Posterior cingulate gyrus (tissue), 11 donors: ENCODE measurements around the gene PTGES.
"Not testable (repeated sequence)": the region's sequence is repeated elsewhere in the genome, so short reads cannot be mapped to it uniquely, and the experiment has no call there.

Experiments used
- DNase-seq, 10 donors: peaks; one replicate each; pipeline versions ENCODE4 v3.0.0 to v3.0.0-alpha.2; 2020 to 2021; ENCODE audit warnings: mixed read lengths in 3 of 10
- intact Hi-C: fragments of 100-400 bp; cut with DNase I; formaldehyde crosslinking; loops from one replicate; pipeline ENCODE4 v1.15.1; 2023

PTGES gene, protein sequence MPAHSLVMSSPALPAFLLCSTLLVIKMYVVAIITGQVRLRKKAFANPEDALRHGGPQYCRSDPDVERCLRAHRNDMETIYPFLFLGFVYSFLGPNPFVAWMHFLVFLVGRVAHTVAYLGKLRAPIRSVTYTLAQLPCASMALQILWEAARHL

DNA sequence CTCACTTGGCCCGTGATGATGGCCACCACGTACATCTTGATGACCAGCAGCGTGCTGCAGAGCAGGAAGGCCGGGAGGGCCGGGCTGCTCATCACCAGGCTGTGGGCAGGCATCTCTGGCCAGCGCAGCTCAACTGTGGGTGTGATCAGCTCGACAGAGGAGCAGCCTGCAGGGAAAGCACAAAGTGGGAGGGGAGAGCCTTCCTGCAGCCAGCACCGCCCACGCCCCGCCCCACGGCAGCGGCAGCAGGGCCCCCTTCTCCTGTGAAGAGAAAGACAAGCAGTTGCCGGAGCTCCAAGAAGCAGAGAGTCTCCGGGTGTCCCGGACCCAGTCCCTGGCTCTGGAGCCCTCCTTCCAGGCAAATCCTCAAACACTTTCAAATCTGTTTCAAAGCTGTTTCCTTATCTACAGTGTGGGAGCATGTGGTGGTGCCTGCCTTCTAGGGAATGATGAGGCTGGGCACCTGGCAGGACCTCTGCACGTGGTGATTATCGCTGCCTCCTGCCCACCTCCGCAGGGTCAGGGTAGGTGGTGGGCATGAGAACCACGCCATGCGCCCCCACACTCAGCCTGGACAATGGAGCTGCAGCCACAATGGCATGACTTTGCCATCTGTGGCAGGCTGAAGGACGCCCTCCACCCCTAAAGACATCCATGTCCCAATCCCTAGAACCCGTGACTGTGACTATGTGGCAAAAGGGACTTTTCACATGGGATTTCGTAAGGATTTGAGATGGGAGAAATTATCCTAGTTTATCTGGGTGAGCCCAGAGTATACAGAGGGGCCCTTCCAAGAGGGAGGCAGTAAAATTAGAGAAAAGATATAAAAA lies at the start of gene PTGES:
PTGES (minus strand) TSS at position 143 of the 830 bp plus-strand sequence; CDS start at position 113, 30 bp downstream.
- peak; percentile 17 to 97 (median 66) for DNase-seq
- intact Hi-C loops = no loop called here

DNA sequence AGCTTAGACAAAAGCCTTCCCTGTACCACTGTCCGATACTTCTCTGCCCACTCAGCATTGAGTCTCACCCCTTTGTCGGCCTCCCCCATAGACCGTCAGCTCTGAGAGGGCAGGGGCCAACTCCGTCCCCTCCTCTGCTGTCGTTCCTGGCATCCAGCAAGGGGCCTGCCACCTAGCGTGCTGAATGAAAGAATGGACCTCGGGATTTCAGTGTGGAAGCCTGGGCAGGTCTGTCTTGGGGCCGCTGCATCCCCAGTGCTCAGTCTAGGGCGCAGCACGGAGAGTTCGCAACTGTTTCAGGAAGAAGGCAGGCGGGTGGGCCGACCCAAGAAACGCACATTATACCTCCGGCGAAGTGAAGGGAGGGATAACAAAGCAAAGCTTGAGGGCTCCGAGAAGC lies 48.7 kb upstream of the PTGES start:
- intact Hi-C loops = no loop called here
- DNase-seq = no peak

DNA sequence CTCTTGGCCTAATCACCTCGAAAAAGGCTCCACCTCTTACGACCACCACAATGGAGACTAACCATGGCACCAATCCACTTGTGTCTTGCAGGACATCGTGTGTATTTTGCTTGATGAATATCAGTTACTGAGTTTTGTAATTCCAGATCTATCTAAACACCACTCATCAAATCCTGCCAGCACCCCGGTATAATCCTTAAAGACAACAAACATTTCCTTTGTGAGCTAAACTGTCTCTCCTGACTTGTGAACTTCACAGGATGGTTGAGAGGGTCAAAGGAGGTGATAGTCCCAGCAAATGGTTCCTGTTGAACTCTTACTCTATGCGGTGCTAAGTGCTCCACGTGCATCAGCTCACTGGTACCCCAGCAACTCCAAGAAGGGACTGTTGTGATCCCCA lies 46.1 kb upstream of the PTGES start:
- intact Hi-C loops = no loop called here
- no peak for DNase-seq

DNA sequence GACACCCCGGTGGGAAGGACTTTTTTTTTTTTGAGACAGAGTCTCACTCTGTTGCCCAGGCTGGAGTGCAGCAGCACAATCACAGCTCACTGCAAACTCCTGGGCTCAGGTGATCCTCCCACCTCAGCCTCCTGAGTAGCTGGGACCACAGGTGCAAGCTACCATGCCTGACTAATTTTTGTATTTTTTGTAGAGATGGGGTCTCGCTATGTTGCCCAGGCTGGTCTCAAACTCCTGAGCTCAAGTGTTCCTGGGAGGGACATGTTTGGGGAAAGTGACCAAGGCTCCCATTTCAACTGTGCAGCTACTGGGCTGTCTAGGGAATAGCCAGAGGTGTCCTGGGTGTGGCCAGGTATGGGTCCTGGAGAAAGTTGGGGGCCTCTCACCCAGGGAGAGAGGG lies 43.2 kb upstream of the PTGES start:
- DNase-seq, intact Hi-C loops: not testable (repeated sequence)

DNA sequence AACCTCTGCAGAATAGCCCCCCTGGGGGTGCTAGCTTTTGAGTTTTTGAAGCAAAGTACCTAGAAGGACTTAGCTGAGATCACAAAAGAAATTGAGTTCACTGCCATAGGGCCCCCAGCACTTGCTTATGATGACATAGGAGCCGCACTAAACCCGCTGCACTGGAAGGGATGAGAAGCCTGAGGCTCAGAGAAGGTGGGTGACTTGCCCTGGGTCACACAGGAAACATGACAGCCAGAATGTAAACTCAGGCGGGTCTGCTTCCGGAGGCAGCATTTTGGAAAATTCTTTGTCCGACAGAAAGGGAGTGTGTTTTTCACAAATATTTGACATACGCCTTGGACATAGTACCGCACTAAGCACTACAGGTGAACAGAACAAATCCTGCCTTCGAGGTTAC lies 41.7 kb upstream of the PTGES start:
- intact Hi-C loops = no loop called here
- no peak for DNase-seq

DNA sequence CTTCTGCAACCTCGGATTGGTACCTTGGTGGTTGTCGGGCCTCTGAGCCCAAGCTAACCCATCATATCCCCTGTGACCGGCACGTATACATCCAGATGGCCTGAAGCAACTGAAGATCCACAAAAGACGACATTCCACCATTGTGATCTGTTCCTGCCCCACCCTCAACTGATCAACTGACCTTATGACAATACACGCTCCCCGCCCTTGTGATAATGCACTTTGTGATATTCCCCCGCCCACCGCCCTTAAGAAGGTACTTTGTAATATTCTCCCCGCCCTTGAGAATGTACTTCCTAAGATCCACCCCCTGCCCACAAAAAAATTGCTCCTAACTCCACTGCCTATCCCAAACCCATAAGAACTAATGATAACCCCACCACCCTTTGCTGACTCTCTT lies 33.6 kb upstream of the PTGES start:
- intact Hi-C loops = no loop called here
- DNase-seq = no peak

DNA sequence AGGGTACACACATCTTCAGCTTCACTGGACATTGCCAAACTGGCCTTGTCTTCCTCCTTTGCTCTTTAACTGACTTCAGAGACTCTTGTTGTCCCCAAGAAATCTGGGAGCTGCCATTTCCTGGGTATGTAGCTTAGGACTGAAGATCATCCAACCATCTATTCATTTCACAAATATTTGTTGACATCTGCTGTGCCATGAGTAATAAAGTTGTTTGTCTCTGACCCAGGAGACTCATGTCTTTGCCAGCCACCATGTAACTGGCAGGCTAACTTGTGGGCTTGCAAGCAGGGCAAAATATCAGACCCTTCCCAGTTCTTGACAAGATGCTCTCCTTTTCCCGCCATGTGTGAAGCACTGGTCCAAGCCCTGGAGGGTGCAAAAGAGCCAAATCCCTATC lies 33.0 kb upstream of the PTGES start:
- intact Hi-C loops = no loop called here
- DNase-seq = no peak

DNA sequence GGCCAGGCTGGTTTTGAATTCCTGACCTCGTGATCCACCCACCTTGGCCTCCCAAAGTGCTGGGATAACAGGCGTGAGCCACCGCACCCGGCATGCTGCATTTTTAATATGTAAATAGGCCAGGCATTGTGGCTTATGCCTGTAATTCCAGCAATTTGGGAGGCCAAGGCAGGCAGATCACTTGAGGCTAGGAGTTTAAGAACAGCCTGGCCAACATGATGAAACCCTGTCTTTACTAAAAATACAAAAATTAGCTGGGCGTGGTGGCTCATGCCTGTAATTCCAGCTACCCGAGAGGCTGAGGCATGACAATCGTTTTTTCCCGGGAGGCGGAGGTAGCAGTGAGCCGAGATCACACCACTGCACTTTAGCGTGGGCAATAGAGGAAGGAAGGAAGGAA lies 32.1 kb upstream of the PTGES start:
- not testable (repeated sequence) for DNase-seq
- intact Hi-C loops = loop anchor here (5.0 kb wide), 2 partner anchors 143 to 648 kb away; partner anchors contain the start of gene ASB6

DNA sequence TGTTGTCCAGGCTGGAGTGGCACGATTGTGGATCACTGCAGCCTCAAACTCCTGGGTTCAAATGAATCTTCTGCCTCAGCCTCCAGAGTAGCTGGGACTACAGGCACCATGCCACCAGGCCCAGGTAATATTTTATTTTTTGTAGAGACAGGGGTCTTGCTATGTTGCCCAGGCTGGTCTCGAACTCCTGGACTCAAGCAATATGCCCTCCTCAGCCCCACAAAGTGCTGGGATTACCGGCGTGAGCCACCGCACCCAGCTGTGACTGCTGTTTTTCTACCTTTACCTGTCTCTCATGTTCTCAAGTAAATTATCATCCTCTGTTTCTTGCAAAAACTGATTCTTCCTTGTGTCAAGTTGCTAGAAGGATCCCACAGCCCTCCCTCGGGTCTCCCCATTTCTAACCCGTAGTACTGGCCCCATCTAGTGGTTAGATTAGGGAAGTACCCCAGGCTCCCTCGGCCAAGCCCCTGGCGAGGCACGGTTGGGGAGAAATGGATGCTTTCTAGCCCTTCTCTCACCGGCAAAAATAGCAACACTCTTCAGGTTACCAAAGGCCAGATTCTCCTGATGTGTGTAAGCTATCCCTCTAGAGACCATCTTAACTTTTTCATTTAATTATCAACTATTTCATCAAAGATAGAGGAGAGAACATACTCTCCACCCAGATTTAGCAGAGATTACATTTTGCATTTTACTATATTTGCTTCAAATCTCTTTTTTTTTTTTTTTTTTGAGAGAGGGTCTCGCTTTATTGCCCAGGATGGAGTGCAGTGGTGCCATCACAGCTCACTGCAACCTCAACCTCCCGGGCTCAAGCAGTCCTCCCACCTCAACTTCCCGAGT lies 30.9 kb upstream of the PTGES start:
- DNase-seq = peak; percentile 33 to 93 (median 70)
- intact Hi-C loops = loop anchor here (1.0 to 5.0 kb wide), 3 partner anchors 46 to 646 kb away; partner anchors contain the start of gene ASB6

DNA sequence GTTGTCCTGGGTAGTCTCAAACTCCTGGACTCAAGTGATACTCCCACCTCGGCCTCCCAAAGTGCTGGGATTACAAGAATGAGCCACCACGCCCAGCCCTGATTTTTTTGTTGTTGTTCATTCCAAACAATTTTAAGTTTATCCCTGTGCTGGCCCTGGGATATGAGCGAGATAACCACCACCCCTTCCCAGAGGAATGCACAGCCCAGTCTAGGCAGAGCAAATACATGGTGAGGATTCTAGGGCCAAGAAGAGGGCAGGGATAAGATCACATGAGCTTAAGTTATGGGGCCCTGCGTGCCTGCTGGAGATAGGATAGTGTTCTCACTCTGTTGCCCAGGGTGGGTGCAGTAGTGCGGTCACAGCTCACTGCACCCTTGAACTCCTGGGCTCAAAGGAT lies 29.1 kb upstream of the PTGES start:
- intact Hi-C loops = loop anchor here (5.0 kb wide), 2 partner anchors 140 to 645 kb away; partner anchors contain the start of gene ASB6
- DNase-seq = no peak

DNA sequence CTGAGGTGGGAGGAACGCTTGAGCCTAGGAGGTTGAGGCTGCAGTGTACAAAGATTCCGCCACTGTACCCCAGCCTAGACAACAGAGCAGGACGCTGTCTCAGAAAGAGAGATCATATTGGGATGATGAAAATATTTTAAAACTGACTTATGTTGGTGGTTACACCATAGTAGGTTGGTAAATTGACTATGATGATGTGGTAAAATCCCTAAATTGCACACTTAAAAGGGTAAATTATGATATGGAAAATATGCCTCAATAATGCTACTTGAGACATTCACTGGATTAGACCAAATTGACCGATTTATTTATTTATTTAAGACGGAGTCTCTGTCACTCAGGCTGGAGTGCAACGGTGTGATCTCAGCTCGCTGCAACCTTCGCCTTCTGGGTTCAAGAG lies 28.3 kb upstream of the PTGES start:
- intact Hi-C loops = loop anchor here (5.0 kb wide), 2 partner anchors 139 to 644 kb away; partner anchors contain the start of gene ASB6
- DNase-seq = no peak

DNA sequence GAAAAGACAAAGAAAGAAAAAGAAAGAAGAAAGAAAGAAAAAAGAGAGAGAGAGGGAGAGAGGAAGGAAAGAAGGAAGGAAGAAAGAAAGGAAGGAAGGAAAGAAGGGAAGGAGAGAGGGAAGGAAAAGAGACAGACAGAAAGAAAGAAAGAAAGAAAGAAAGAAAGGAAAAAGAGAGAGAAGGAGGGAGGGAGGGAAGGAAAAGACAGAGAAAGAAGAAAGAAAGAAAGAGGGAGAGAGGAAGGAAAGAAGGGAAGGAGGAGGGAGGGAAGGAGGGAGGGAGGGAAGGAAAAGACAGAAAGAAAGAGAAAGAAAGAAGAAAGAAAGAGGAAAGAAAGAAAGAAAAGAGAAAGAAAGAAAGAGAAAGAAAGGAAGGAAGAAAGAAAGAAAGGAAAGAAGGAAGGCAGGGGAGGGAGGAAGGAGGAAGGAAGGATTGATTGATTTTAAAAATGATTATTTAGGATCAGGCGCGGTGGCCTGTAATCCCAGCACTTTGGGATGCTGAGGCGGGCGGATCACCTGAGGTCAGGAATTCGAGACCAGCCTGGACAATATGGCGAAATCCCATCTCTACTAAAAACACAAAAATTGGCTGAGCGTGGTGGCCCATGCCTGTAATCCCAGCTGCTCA lies 26.8 kb upstream of the PTGES start:
- DNase-seq = no peak
- intact Hi-C loops = loop anchor here (5.0 kb wide), 2 partner anchors 137 to 642 kb away; partner anchors contain the start of gene ASB6

DNA sequence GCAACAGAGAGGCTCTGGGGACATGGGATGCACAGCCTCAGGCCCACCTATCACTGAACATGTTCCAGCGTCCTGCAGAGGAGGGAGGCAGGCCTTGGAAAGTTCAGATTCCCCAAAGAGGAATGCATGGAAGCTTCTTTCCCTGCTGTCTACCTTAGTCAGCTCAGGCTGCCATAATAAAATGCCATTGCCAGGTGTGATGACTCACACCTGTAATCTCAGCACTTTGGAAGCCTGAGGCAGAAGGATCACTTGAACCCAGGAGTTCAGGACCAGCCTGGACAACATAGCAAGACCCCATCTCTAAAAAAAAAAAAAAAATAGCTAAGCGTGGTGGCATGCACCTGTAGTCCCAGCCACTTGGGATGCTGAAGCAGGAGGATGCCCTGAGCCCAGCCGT lies 25.6 kb upstream of the PTGES start:
- intact Hi-C loops = no loop called here
- DNase-seq = no peak

DNA sequence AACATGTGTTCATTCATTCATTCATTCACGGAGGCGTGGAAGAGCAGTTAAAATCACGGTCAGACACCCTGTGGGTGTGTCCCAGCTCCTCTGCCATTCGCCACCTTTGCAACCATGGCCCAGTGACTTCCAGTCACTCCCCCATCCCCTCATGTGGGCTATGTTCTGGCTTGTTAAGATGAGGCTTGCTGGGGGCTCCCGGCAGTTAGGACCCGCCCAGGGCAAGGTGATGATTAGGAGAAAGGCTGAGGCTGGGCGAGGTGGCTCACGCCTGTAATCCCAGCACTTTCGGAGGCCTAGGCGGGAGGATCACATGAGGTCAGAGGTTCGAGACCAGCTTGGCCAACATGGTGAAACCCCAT lies 24.9 kb upstream of the PTGES start:
- intact Hi-C loops = no loop called here
- no peak for DNase-seq

DNA sequence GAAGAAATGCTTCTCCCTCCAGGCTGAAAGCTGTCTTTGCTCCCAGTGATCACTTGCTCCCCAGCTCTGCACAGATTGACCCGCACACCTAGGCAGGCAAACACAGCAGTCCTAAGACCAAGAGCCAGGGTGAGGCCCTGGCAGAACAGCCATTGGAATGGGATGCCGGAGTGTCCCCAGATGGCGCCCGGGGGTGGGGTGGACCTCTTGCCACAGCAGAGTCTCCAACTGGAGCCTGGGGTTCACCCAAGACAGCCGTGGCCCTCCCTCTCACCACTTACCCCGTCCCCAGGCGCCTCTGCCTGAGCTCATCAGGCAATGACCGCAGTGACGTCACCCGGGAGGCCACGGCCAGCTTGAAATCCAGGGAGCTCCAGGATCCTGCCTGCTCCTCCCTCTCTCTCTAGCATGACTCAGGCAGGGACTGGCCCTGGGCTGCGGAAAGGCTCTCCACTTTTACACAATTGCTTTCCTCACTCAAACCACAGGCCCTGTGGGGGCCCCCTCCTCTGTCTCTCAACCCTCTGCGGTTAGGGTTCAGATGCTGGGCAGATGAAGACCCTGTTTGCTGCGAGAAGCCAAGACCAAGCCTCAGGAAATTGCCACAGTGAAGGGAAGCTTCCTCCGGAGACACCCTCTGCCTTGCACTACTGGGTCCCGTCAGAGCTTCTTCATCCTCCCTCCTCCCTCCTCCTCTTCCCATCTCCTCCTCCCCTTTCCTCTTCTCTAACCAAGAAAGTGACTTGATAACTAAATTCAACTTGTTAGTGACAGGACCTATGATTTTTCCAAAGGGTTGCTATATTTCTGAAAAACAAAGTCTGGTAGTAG lies 24.3 kb upstream of the PTGES start:
- DNase-seq = peak; percentile 27 to 94 (median 60)
- intact Hi-C loops = no loop called here

DNA sequence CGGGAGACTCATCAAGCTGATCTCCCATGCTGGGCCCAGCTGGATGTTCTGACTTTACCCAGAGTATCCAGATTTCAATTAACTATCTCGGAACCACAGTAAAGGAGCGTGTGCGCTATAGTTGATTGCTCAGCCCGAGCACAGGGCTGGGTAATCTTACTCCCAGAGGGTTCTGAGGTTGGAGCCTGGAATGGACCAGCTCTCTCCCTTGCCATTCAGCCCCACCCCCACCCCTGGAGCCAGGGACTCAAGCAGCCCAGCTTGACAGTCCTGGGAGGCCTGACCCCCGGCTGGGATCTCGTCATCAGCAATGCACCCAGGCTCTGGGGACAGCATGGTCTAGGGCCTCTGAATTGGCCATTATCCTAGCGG lies 23.7 kb upstream of the PTGES start:
- intact Hi-C loops = no loop called here
- DNase-seq = no peak

DNA sequence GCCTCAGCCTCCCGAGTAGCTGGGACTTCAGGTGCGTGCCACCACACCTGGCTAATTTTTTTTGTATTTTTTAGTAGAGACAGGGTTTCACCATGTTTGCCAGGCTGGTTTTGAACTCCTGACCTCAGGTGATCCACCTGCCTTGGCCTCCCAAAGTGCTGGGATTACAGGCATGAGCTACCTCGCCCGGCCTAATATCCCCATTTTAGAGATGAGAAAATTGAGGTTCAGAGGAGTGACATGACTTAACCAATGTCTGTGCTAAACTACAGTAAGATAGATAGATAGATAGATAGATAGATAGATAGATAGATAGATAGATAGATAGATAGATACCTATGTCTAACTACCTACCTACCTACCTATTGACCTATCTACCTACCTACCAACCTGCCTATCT lies 23.3 kb upstream of the PTGES start:
- intact Hi-C loops, DNase-seq: not testable (repeated sequence)

DNA sequence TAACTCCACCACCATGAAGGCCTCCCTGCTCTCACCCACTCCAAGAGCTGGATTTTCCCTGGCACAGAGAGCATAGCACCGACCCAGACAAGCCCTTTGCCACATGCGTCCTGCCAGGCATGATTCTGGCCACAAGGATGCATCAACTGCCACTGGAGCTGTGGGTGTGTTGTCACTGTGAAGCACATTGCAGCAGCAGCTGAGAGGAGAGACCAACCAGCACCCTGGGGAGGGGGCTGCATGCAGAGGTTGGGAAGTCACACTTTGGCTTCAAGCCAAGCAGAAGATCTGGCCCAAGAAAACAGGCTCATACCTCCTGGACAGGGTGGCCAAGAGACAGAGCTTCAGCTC lies 22.6 kb upstream of the PTGES start:
- no peak for DNase-seq
- intact Hi-C loops = no loop called here

DNA sequence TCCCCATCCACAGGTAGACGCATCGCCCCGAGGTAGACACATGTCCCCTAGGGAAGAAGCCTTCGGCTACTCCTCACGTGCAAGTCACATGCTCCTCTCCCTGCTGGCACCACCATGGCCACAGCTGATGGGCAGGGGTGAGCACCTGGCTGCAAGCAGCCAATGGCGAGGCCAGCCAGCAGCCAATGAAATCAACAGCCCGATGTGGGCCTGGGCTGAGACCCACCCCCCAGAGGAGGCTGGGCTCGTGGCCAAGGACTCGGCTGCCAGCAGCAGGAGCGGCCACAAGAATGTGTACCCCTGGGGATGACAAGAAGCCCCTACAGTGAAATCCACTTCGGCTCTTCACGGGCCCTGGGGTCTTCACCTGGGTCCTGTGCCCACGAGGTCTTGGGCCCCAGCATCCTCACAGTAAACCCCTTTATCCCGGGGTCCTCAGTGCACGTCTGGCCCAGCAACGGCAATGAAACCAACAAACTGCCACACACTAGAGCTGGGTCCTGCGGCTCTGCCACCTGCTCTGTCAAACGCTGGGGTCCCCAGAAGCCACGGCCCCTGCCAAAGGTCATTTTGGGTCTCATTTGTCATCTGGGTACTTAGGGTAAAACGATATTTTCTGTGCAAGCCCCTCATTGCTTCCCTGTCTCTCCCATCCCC lies 22.1 kb upstream of the PTGES start:
- intact Hi-C loops = no loop called here
- no peak for DNase-seq
